ENCODE measurements around the gene OR5H6. TPM values are rescaled to one million over a fixed set of nuclear protein-coding genes. Genes with fewer than 3 reads are reported as not detected.
A peak's percentile ranks its signal among the peaks of the same experiment; 100 is the strongest.

The OR5H6 gene
- total and polyA plus RNA-seq, 2 of the 13 experiments (the other 11 are each of a cell fraction or from before 2014, with no cell fraction given) = not detected

DNA sequence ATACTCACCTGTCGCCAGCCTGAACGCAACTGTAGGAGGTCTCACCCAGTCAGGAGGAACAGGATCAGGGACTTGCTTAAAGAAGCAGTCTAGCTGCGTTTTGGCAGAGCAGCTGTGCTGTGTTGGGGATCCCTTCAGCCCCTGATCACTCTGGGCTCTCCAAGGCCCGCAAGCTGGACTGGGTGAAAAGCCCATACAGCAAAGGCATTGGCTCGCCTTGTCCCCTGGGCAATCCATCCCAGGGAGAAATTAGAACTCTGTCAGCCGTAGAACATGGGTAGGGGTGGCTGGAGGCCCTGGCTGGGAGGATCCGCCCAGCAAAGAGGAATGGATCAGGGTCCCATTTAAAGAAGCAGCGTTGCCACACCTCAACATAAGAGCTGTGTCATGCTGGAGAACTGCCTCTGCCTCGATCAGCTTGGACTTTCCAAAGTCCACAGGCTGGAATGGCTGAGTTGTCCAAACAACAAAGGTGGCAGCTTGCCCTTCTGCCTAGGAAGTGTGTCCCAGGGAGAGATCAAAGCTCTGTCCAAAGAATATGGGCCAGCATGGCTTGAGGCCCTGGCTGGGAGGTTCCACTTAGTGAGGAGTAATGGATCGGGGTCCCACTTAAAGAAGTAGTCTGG is 27.4 kb downstream of the OR5H6 start:
- WGBS (ENCODE audit: low lambda C conversion rate) = 19% methylated on average over 7 of the region's 10 CpGs
- no peaks in the 10 kb centered on the region for H3K27me3 ChIP-seq (ENCODE audit: control insufficient read depth in 1 of 2, insufficient read depth in 2 of 2, low read length in 2 of 2)
- no peaks in the 10 kb centered on the region for H3K79me2 ChIP-seq (ENCODE audit: insufficient read depth, low read length)
- DNase-seq (ENCODE audit: low spot score) = peak; percentile 61
- H3K4me3 ChIP-seq (replicated peaks in 1 of 3; ENCODE audit: insufficient read depth in 1 of 3, low read depth in 2 of 3, low read length in 3 of 3) = peak overlapping the region in 2 of 3 experiments; percentile 22 to 56; a peak in 3 of 6 replicates
- ATAC-seq = peak; percentile 94
- in situ Hi-C loops (cut with HindIII; ENCODE audit: extremely low pct_ligation_motif_present, low pct_unique_long_range_greater_than_20kb) = no loop called here
- H3K9me3 ChIP-seq (ENCODE audit: low read length) = no peaks in the 10 kb centered on the region
- FAIRE-seq = no peak
- H4K20me1 ChIP-seq (ENCODE audit: insufficient read depth, low read length) = no peaks in the 10 kb centered on the region
- ChIA-PET CTCF (ENCODE audit: low intra/inter-chr PET ratio, low total read pairs) (no interaction called here), POLR2A (no interaction called here)
- no peak overlapping the region for H3K9ac ChIP-seq (ENCODE audit: insufficient read depth, low read depth, low read length)
- H2AFZ ChIP-seq (ENCODE audit: low read length) = peak overlapping the region; percentile 31
- no TSS peak for BruUV-seq (replicated peaks)
- intact Hi-C loops (cut with micrococcal nuclease; ENCODE audit: unreplicated experiment) = no loop called here
- H3K4me2 ChIP-seq (ENCODE audit: low read depth, low read length) = peak overlapping the region; percentile 78
- H3K36me3 ChIP-seq (replicated peaks in 1 of 2; ENCODE audit: control insufficient read depth in 1 of 2, insufficient read depth in 2 of 2, low read length in 2 of 2) = no peaks in the 10 kb centered on the region
- peaks cover 22% of the 10 kb centered on the region for H3K4me1 ChIP-seq (ENCODE audit: insufficient read depth, low read length)
- H3K27ac ChIP-seq (ENCODE audit: extremely low read length, insufficient read depth, low read length) = no peak overlapping the region
- no peak for TF ChIP-seq FOXA1 (IDR thresholded peaks at IDR 0.05)
- 0 out of 2 replicates have a peak, but pooled peaks have one; percentile 19 for TF ChIP-seq FOXA1 (CRISPR knock-in tag; IDR thresholded peaks at IDR 0.05)
- no peak for TF ChIP-seq SALL2 (CRISPR knock-in tag; IDR thresholded peaks at IDR 0.05)
- no peak for TF ChIP-seq KAT2B (IDR thresholded peaks at IDR 0.05; ENCODE audit: borderline replicate concordance, low read depth, low read length)
- no peak for TF ChIP-seq DNMT3B (CRISPR knock-in tag; conservative IDR thresholded peaks at IDR 0.05)
- no peak for TF ChIP-seq ZNF552 (CRISPR knock-in tag; IDR thresholded peaks at IDR 0.05; ENCODE audit: borderline replicate concordance)
- TF ChIP-seq RORA (CRISPR knock-in tag; IDR thresholded peaks at IDR 0.05) = no peak
- TF ChIP-seq ZNF782 (CRISPR knock-in tag; IDR thresholded peaks at IDR 0.05; ENCODE audit: borderline replicate concordance) = no peak
- TF ChIP-seq FOSL2 (CRISPR knock-in tag; IDR thresholded peaks at IDR 0.05) = peak; percentile 32; the same call in 1 of the 2 replicates
- peak; percentile 40; the same call in 1 of the 2 replicates for TF ChIP-seq ZNF768 (CRISPR knock-in tag; IDR thresholded peaks at IDR 0.05)
- no peak for TF ChIP-seq KLF6 (CRISPR knock-in tag; IDR thresholded peaks at IDR 0.05)
- TF ChIP-seq SP2 (CRISPR knock-in tag; IDR thresholded peaks at IDR 0.05) = no peak
- TF ChIP-seq ZNF652 (CRISPR knock-in tag; IDR thresholded peaks at IDR 0.05; ENCODE audit: borderline replicate concordance, low read depth) = no peak
- TF ChIP-seq, protein P1, sequence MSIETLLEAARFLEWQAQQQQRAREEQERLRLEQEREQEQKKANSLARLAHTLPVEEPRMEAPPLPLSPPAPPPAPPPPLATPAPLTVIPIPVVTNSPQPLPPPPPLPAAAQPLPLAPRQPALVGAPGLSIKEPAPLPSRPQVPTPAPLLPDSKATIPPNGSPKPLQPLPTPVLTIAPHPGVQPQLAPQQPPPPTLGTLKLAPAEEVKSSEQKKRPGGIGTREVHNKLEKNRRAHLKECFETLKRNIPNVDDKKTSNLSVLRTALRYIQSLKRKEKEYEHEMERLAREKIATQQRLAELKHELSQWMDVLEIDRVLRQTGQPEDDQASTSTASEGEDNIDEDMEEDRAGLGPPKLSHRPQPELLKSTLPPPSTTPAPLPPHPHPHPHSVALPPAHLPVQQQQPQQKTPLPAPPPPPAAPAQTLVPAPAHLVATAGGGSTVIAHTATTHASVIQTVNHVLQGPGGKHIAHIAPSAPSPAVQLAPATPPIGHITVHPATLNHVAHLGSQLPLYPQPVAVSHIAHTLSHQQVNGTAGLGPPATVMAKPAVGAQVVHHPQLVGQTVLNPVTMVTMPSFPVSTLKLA (IDR thresholded peaks at IDR 0.05) = no peak
- TF ChIP-seq, protein P2, sequence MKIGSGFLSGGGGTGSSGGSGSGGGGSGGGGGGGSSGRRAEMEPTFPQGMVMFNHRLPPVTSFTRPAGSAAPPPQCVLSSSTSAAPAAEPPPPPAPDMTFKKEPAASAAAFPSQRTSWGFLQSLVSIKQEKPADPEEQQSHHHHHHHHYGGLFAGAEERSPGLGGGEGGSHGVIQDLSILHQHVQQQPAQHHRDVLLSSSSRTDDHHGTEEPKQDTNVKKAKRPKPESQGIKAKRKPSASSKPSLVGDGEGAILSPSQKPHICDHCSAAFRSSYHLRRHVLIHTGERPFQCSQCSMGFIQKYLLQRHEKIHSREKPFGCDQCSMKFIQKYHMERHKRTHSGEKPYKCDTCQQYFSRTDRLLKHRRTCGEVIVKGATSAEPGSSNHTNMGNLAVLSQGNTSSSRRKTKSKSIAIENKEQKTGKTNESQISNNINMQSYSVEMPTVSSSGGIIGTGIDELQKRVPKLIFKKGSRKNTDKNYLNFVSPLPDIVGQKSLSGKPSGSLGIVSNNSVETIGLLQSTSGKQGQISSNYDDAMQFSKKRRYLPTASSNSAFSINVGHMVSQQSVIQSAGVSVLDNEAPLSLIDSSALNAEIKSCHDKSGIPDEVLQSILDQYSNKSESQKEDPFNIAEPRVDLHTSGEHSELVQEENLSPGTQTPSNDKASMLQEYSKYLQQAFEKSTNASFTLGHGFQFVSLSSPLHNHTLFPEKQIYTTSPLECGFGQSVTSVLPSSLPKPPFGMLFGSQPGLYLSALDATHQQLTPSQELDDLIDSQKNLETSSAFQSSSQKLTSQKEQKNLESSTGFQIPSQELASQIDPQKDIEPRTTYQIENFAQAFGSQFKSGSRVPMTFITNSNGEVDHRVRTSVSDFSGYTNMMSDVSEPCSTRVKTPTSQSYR (CRISPR knock-in tag; IDR thresholded peaks at IDR 0.05; ENCODE audit: borderline replicate concordance) = no peak
- TF ChIP-seq PHB2 (IDR thresholded peaks at IDR 0.05; ENCODE audit: partially characterized antibody) = no peak
- TF ChIP-seq, protein P3, sequence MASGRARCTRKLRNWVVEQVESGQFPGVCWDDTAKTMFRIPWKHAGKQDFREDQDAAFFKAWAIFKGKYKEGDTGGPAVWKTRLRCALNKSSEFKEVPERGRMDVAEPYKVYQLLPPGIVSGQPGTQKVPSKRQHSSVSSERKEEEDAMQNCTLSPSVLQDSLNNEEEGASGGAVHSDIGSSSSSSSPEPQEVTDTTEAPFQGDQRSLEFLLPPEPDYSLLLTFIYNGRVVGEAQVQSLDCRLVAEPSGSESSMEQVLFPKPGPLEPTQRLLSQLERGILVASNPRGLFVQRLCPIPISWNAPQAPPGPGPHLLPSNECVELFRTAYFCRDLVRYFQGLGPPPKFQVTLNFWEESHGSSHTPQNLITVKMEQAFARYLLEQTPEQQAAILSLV (CRISPR knock-in tag; IDR thresholded peaks at IDR 0.05; ENCODE audit: borderline replicate concordance) = no peak
- no peak for TF ChIP-seq ZSCAN29 (CRISPR knock-in tag; conservative IDR thresholded peaks at IDR 0.05)
- no peak for TF ChIP-seq PAF1 (CRISPR knock-in tag; IDR thresholded peaks at IDR 0.05)
- no peak for TF ChIP-seq RARG (CRISPR knock-in tag; IDR thresholded peaks at IDR 0.05; ENCODE audit: low read depth)
- no peak for TF ChIP-seq ZNF335 (CRISPR knock-in tag; IDR thresholded peaks at IDR 0.05)

Measured in HepG2 (cell line).